COLO829 (cell line): ENCODE results near the gene KIF6.

Experiments
- DNase-seq: peaks from one replicate; pipeline ENCODE4 v3.0.0; 2012; ENCODE audit warnings: low spot score

KIF6 gene

GRCh38 chr6:39593646-39594045, 131.6 kb downstream of the KIF6 start:
- no peak for DNase-seq

DNA sequence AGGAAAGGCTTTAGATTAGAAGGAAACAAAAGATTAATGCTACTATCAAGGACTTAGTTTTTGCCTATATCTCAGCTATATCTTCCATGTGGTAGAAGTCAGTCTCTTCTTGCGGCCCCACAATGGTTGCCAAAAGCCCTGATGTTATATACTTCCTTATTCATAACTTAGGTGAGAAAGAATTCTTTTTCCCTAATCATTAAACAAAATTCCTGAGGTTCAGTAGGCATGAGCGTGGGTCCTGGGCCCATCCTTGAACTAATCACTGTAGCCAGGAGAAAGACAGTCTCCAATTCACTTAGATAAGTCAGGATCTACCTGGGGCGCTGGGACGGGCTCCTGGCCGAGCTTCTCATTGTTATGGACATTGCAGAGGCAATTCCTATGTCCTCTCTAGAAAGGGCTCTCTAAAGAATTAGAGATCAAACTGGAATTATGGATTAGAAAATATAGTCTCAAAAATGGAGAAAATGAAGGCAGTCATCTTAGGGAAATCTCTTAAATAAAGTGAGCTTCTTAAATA, 134.3 kb downstream of the KIF6 start:
- DNase-seq: no peak

DNA sequence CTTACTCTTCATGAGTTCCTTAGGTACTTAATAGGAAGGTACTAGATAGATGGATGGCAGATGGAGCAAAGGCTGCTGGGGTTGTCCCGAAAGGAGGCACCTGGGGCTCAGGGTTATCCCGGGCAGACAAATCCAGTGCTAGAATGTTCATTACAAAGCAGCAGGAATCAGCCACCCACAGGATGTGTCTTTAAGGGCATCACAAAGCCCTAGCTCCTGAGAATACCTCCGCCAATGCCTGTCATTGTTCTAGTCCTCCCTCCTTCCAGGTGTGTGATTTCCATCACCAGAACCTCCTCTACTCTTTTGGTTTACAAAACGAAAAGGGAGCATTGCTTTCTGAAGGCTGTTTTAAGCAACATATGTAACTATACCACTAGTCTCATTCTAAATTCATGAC, 138.1 kb downstream of the KIF6 start:
- DNase-seq: no peak

DNA sequence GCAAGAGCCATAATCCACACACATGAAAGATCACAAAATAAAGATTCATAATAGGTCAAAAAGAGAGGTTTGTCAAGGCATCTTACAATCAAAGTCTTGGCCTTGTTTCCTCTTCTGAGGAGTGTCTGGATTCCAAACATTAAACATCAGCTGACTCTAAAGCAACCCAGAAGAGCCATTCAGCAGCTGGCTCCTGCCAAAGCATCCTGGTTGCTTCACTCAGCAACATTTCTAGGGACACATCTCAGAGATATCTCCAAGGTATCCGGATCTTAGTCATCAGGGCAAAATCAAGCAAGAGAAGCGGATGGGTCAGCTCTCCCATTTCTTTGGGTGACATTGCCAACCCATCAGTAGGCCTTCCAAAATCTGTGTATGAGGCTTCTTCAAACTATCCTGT, 139.6 kb downstream of the KIF6 start:
- no peak for DNase-seq

- peak; percentile 58 for DNase-seq
Measured at GRCh38 chr6:39577446-39578165, 147.6 kb downstream of the KIF6 start.

DNA sequence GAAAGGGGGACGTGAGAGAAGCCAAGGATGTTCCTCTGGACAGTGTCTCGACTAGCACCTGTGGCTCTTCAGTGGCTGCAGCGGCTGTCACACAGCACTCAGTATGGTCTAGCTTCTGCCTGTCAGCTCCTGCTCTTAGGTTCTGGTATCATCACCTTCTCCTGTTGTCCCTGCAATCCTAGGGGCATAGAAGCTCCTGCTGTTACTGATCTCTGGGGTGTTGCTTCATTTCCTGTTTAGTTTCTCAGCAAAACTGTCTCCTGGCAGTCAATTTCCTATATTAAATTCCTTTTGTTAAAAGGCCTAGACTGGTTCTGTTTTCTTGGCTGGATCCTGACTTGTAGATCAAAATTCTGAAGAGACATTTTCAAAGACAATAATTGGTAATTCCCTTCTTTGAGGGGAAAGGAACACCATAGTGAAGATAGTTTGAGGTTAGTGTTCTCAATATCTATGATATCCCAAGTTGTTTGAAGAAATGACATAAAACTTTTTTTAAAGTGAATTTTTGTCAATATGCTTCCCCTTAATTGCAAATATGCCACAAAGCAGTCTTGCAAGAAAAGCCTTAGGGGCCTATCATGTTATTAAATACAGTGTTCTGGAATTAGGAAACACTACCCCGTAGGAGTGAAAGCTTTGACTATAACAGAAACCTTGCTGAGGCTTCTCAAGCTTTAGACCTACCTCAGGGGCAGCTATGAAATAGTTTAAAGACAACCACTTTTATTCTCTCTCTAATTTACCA, 148.5 kb downstream of the KIF6 start:
- no peak for DNase-seq

DNA sequence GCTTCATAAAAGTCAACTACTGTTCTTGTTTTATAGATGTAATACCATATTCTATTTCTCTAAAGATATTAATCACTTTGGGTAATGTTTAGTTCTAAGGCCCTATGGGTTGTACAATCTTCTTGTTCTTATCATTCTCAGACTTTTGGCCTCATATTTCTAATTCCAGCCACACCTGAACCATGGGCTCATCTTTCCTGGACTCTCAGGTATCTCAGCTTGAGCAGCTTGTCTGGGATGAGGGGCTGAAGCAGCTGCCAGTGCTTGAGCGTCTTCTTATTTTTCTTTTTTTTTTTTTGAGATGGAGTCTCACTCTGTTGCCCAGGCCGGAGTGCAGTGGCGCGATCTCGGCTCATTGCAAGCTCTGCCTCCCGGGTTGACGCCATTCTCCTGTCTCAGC, 150.2 kb downstream of the KIF6 start:
- DNase-seq: no peak

DNA sequence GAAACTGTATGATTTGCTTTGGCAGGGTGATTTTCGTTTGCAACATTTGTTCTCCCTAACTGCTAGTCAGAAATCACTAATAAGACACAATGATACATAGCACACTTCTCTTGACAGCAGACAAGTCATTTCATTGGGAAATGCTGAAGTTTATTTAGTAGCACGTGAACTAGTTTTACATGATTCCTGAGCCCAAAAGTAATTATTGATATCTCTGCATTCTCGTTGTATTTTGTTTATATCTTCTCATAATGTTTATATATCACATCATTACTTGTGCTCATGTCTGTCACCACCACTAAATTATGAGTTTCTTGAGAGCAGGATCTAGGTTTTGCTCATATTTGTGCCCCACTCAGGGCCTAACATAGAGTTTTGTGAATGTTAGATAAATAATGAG, 151.7 kb downstream of the KIF6 start:
- no peak for DNase-seq

GRCh38 chr6:39572661-39573340, 152.4 kb downstream of the KIF6 start:
- no peak for DNase-seq

DNA sequence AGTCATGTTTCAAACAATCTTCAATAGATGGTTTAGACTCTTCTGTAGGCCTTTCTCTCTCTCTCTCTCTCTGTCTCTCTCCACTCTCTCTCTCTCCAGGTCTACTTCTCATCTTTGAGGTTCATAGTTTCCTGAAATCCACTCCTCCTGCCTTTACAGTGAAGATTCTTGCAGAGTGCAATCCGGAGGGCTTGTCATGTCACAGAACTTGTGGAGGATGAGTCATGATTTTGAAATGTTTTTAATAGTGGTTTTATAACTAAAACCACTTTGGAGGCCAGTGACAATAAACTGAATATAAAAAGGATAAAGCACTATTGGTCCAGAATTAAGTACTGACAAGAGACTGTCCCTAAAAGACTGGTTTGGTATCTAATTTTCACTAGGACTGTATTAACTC, 156.3 kb downstream of the KIF6 start:
- DNase-seq: peak; percentile 52

GRCh38 chr6:39567091-39567490, 158.1 kb downstream of the KIF6 start:
- DNase-seq: no peak

DNA sequence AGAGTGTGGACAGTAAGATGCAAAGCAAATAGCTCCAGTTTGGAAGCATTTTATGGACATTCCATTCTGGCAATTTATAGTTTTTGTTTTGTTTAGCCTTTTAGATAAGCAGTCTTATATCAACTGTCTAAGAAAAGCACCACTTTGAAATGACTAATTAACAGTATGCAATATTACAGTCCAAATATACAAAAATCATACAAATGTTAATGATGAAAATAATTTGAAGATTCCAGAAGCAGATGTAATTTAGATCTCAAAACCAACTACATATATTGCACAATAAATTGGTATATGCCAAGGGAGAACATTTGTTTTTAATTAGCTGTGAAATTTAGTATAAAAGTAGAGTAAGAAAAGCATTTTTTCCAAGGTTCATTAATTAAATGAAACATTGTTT, 158.8 kb downstream of the KIF6 start:
- DNase-seq: no peak

- DNase-seq: no peak
Measured at GRCh38 chr6:39565956-39566355, 159.3 kb downstream of the KIF6 start.

- DNase-seq: no peak
Measured at GRCh38 chr6:39563566-39564311, 161.5 kb downstream of the KIF6 start.

- DNase-seq: no peak
Measured at GRCh38 chr6:39561536-39562266, 163.5 kb downstream of the KIF6 start.

- no peak for DNase-seq
Measured at GRCh38 chr6:39560915-39561314, 164.3 kb downstream of the KIF6 start.

DNA sequence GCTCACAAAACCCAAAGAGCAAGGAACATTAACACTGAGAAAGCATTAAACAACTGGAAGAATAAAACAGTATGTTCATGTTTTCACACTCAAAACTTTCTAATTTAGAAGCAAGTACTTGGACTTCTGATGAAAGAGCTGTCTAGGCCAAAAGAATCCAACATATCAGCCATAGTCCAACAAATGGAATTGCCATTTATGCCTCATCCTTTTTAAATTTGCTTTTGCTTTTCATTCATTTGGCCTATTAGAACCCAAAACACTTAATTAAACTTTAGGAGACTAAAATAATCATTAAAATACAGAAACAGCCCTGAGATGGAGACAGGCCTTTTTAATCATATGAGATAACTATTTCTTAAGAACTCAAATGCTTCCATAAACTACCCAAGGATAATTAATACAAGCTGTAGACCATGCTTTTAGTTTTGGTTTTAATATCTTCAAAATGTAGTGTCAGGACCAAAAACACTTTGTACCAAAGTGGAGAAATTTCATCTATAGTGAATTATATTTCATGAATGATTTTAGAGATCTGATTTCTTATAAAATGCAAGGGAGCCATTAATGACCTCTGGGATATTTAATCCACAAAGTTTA, 166.5 kb downstream of the KIF6 start:
- DNase-seq: no peak

GRCh38 chr6:39558079-39558478, 167.1 kb downstream of the KIF6 start:
- no peak for DNase-seq

GRCh38 chr6:39555136-39555535, 170.1 kb downstream of the KIF6 start:
- no peak for DNase-seq

DNA sequence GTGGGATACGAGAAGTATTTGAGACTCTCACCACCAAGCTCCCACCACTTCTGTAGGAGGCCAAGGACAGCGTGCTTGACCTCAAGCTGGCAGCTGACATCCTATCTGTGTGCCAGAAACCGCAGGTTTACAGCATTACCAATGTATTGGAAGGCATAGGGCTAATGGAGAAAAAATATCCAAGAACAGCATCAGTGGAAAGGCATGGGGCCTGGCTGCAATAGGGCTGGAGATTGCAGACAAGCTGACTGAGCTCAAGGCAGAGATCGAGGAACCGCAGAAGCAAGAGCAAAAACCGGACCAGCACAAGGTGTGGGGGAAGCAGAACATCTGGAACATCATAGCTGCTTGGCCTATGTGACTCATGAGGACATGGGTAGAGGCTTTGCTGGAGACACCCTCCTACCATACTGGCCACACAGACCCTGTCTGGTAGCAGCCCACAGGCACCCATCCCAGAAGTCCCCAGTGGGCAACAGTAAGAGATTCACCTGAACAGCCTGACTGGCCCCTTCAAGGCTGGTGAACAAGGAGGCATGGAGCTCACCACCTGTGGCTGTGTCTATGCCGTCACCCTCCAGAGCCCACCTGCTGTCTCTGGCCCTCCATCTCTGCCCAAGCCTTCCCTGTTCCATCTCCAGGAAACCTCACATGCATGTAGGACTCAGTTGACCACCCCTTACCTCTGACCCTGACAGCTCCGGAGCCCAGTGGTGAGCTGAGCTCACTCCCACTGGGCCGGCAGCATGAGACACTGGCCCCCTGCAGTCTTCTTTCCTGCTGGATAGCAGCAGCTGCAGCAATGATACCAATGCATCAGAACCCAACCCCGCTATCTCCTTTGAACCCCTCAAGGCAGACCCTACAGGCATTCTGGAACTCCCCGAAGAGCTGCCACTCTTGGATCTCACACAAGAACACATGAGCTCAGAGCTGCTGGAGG, 171.1 kb downstream of the KIF6 start:
- DNase-seq: no peak
